GM18520 (cell line): ENCODE data around the gene AHI1.
A peak's percentile ranks its signal among the peaks of the same experiment; 100 is the strongest.
"Not testable (repeated sequence)": the region's sequence is repeated elsewhere in the genome, so short reads cannot be mapped to it uniquely, and the experiment has no call there.

Experiments used
- ATAC-seq: cut with Tn5 transposase; IDR thresholded peaks from one replicate; pipeline ENCODE4 v1.9.1; 2021; ENCODE audit not compliant: unreplicated experiment

Gene AHI1

GRCh38 chr6:135506270-135506997, 8.9 kb upstream of the AHI1 start:
- ATAC-seq, result peak; percentile 92

GRCh38 chr6:135505648-135506047, 8.1 kb upstream of the AHI1 start:
- no peak for ATAC-seq

- no peak for ATAC-seq
Measured at GRCh38 chr6:135505222-135505621, 7.7 kb upstream of the AHI1 start.

- ATAC-seq, result no peak
Measured at GRCh38 chr6:135504734-135505133, 7.2 kb upstream of the AHI1 start.

GRCh38 chr6:135503703-135504475, 6.3 kb upstream of the AHI1 start:
- no peak for ATAC-seq

- ATAC-seq, result no peak
Measured at GRCh38 chr6:135499441-135500340, 2.2 kb upstream of the AHI1 start.

- no peak for ATAC-seq
Measured at GRCh38 chr6:135498185-135498841, 773 bp upstream of the AHI1 start.

GRCh38 chr6:135496800-135497411, 634 bp downstream of the AHI1 start:
- ATAC-seq, result no peak

- ATAC-seq, result no peak
Measured at GRCh38 chr6:135493218-135493961, 4.2 kb downstream of the AHI1 start.

GRCh38 chr6:135490381-135490780, 7.2 kb downstream of the AHI1 start:
- no peak for ATAC-seq

GRCh38 chr6:135488023-135488422, 9.5 kb downstream of the AHI1 start:
- no peak for ATAC-seq

GRCh38 chr6:135483903-135484302, 13.6 kb downstream of the AHI1 start:
- not testable (repeated sequence) for ATAC-seq

- ATAC-seq, result no peak
Measured at GRCh38 chr6:135481783-135482369, 15.7 kb downstream of the AHI1 start.

- no peak for ATAC-seq
Measured at GRCh38 chr6:135479601-135480000, 17.9 kb downstream of the AHI1 start.

GRCh38 chr6:135478626-135479025, 18.9 kb downstream of the AHI1 start:
- ATAC-seq, result no peak

GRCh38 chr6:135475292-135475886, 22.2 kb downstream of the AHI1 start:
- ATAC-seq, result no peak

GRCh38 chr6:135474362-135474761, 23.2 kb downstream of the AHI1 start:
- ATAC-seq, result no peak

- ATAC-seq, result no peak
Measured at GRCh38 chr6:135465903-135466302, 31.6 kb downstream of the AHI1 start.

- peak; percentile 53 for ATAC-seq
Measured at GRCh38 chr6:135465307-135465706, 32.2 kb downstream of the AHI1 start.
